ENCODE data around the gene IL2RG.

IL2RG gene

DNA sequence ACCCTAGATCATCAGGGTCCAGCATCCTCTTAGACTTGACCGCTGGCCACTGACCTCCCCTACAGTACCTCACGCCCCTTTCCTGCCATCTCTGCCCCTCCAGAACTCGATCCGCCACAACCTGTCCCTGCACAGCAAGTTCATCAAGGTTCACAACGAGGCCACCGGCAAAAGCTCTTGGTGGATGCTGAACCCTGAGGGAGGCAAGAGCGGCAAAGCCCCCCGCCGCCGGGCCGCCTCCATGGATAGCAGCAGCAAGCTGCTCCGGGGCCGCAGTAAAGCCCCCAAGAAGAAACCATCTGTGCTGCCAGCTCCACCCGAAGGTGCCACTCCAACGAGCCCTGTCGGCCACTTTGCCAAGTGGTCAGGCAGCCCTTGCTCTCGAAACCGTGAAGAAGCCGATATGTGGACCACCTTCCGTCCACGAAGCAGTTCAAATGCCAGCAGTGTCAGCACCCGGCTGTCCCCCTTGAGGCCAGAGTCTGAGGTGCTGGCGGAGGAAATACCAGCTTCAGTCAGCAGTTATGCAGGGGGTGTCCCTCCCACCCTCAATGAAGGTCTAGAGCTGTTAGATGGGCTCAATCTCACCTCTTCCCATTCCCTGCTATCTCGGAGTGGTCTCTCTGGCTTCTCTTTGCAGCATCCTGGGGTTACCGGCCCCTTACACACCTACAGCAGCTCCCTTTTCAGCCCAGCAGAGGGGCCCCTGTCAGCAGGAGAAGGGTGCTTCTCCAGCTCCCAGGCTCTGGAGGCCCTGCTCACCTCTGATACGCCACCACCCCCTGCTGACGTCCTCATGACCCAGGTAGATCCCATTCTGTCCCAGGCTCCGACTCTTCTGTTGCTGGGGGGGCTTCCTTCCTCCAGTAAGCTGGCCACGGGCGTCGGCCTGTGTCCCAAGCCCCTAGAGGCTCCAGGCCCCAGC is 10.5 kb downstream of the IL2RG start:
- TF ChIP-seq, protein P1, sequence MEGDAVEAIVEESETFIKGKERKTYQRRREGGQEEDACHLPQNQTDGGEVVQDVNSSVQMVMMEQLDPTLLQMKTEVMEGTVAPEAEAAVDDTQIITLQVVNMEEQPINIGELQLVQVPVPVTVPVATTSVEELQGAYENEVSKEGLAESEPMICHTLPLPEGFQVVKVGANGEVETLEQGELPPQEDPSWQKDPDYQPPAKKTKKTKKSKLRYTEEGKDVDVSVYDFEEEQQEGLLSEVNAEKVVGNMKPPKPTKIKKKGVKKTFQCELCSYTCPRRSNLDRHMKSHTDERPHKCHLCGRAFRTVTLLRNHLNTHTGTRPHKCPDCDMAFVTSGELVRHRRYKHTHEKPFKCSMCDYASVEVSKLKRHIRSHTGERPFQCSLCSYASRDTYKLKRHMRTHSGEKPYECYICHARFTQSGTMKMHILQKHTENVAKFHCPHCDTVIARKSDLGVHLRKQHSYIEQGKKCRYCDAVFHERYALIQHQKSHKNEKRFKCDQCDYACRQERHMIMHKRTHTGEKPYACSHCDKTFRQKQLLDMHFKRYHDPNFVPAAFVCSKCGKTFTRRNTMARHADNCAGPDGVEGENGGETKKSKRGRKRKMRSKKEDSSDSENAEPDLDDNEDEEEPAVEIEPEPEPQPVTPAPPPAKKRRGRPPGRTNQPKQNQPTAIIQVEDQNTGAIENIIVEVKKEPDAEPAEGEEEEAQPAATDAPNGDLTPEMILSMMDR (conservative IDR thresholded peaks at IDR 0.05; ENCODE audit: low read length): no peak
- no peak for DNase-seq (ENCODE audit: low read depth)
- H3K4me3 ChIP-seq (ENCODE audit: low read length): no peak overlapping the region

DNA sequence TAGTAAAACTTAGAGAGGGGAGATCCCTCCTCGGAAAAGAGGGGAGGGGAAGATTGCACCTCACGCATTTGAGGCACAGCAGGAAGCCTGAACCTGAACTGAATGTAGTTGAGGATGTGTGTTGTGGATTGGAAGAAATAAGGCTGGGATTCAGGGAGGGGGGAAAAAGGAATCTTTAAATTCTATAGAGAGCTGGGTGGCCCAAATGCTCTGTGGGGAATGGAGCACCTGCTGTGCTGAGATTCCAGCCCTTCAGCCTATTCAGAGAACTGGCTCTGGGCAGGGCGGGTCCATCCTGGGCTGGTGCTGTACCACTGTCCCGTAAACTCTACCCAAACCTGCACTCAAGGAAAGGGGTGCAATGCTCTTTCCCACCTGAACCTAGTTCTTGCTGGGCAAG is 11.6 kb downstream of the IL2RG start:
- no peak for DNase-seq (ENCODE audit: low read depth)
- no peak overlapping the region for H3K4me3 ChIP-seq (ENCODE audit: low read length)
- TF ChIP-seq, protein P1 (conservative IDR thresholded peaks at IDR 0.05; ENCODE audit: low read length): no peak

DNA sequence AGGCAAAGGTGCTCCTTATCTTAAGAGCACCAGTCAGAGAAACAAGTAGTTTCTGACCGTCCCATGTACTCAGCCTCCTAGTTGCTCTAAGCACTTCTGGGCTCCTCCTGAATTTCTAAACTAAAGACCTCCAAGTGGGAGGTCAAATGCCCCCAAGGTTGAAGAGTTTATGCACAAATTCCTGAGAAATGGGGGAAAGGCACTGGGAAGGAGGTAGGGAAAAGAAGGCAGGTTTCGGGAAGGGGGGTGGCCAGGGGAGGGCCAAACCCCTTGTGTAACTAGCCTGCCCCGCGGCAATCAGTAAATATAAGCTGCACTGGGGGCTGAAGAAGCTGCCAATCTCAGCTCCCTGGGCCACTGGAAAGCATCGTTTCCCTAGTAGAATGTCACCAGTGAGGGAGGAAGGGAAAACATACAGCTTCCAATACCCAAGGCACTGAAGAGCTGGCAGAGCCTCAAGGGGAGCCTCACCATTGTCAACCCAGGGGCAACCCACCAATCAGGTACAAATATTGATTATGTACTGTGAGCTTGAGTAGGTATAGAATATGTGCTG is 12.3 kb downstream of the IL2RG start:
- DNase-seq (ENCODE audit: low read depth): no peak
- H3K4me3 ChIP-seq (ENCODE audit: low read length): no peak overlapping the region
- TF ChIP-seq, protein P1 (conservative IDR thresholded peaks at IDR 0.05; ENCODE audit: low read length): no peak

DNA sequence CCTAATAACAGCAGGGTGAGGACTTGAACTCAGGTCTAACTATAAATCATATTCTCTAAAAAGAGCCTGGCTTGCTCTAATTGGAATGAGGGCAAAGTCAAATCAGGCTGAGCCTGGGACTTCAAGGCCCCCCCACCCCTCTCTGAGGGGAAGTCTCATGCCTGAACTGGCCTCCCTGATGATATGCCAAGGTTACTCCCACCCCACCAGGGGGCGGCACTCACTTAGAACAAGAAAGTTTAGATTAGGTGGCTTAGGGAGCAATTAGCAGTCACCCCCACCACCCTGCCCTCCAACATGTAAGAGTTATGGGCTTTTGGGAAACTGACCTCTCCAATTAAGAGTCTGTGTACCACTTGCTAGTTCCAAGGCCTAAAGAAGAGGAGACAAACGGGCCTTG is 13.1 kb downstream of the IL2RG start:
- no peak overlapping the region for H3K4me3 ChIP-seq (ENCODE audit: low read length)
- TF ChIP-seq, protein P1 (conservative IDR thresholded peaks at IDR 0.05; ENCODE audit: low read length): peak; percentile 46
- peak; percentile 35 for DNase-seq (ENCODE audit: low read depth)

DNA sequence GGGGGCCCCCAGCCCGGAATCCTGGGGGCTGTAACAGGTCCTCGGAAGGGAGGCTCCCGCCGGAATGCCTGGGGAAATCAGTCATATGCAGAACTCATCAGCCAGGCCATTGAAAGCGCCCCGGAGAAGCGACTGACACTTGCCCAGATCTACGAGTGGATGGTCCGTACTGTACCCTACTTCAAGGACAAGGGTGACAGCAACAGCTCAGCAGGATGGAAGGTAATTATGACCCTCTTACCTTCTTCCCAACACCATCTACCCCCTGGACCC is 14.7 kb downstream of the IL2RG start:
- no peak for DNase-seq (ENCODE audit: low read depth)
- TF ChIP-seq, protein P1 (conservative IDR thresholded peaks at IDR 0.05; ENCODE audit: low read length): no peak
- H3K4me3 ChIP-seq (ENCODE audit: low read length): peak overlapping the region; percentile 73

DNA sequence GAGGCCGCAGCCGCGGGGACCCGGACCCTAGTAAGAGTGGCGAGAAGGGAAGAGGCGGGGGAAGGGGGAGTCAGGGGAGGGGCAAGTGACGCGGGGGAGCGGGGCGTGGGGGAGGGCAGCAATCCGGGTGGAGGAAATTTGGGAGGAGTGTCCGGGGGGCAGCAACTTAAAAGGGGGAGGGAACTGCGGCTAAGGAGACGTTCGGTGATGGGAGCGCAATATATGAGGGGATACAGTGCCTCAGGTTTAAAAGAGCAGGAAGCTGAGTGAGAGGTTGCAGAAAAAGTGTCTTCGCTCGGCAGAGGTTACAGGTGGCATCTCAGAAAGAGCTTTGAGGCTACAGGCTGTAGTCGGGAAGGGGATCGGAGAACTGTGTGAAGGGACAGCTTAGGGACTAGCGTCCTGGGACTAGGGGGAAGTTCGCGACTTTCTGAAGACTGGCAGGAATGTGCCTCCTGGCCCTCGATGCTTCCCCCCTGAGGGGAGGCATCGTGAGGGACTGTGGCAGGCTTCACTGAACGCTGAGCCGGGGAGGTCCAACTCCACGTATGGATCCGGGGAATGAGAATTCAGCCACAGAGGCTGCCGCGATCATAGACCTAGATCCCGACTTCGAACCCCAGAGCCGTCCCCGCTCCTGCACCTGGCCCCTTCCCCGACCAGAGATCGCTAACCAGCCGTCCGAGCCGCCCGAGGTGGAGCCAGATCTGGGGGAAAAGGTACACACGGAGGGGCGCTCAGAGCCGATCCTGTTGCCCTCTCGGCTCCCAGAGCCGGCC is 15.2 kb downstream of the IL2RG start:
- peak overlapping the region; percentile 73 for H3K4me3 ChIP-seq (ENCODE audit: low read length)
- DNase-seq (ENCODE audit: low read depth): no peak
- TF ChIP-seq, protein P1 (conservative IDR thresholded peaks at IDR 0.05; ENCODE audit: low read length): no peak

Measured in AG10803 (cell line).